HEK293 (cell line): Measurements from ENCODE around the gene OCIAD1.
"Not testable (repeated sequence)": the region's sequence is repeated elsewhere in the genome, so short reads cannot be mapped to it uniquely, and the experiment has no call there.

ENCODE experiments used
- CTCF ChIA-PET: fragments of 350-600 bp; formaldehyde crosslinking; extraction: SDS; loops from one replicate; lab custom pipeline; 2021; ENCODE audit warnings: antibody characterized with exemption; lab: Yijun Ruan, JAX
- POLR2A ChIA-PET: fragments of 300-600 bp; formaldehyde crosslinking; extraction: SDS; loops from one replicate; lab custom pipeline; 2020; ENCODE audit warnings: antibody characterized with exemption, inconsistent platforms; lab: Yijun Ruan, JAX
- H3K27ac ChIP-seq: fragments of 200-500 bp; sonication (Bioruptor generic); 2 replicates; pipeline ENCODE4 v1.5.1; 2014; ENCODE audit warnings: low read depth, low read length, control low read depth, inconsistent platforms; ENCODE audit errors: extremely low read depth
- H3K36me3 ChIP-seq, 2 experiments: fragments of 200-500 bp in 1 of 2; sonication (Bioruptor generic) in 1 of 2; 1 replicate in 1 of 2; 2 replicates in 1 of 2; pipeline ENCODE4 v1.5.1; 2014 to 2017; ENCODE audit warnings: inconsistent platforms in 2 of 2, low read length in 2 of 2; ENCODE audit not compliant: control insufficient read depth in 2 of 2, insufficient read depth in 1 of 2
- H3K4me1 ChIP-seq: fragments of 200-500 bp; sonication (Bioruptor generic); 2 replicates; pipeline ENCODE4 v1.5.1; 2014; ENCODE audit warnings: mild to moderate bottlenecking, low read length, inconsistent platforms; ENCODE audit not compliant: control insufficient read depth, insufficient read depth
- H3K4me3 ChIP-seq: 2 replicates; pipeline ENCODE4 v1.5.1; 2011; ENCODE audit warnings: low read depth, mild to moderate bottlenecking, control low read depth, low read length, moderate library complexity
- H3K9me3 ChIP-seq: fragments of 200-500 bp; sonication (Bioruptor generic); 2 replicates; pipeline ENCODE4 v1.5.1; 2014; ENCODE audit warnings: low read depth, low read length, inconsistent platforms; ENCODE audit not compliant: control insufficient read depth, insufficient read depth
- HOXC10 ChIP-seq: sonication (generic); formaldehyde crosslinking; IDR thresholded peaks from 2 replicates; pipeline ENCODE4 v1.8.1; 2023; ENCODE audit warnings: mild to moderate bottlenecking, missing genetic modification reagents
- ZIC2 ChIP-seq: fragments of 450-650 bp; formaldehyde crosslinking; IDR thresholded peaks from 2 replicates; pipeline ENCODE4 v1.5.1; 2016; ENCODE audit warnings: missing biosample characterization, missing genetic modification characterization
- ZNF112 ChIP-seq: fragments of 450-650 bp; formaldehyde crosslinking; IDR thresholded peaks from 2 replicates; pipeline ENCODE4 v1.5.0; 2017; ENCODE audit warnings: missing biosample characterization, missing genetic modification characterization
- ZNF133 ChIP-seq: fragments of 450-650 bp; formaldehyde crosslinking; IDR thresholded peaks from 2 replicates; pipeline ENCODE4 v1.5.1; 2016; ENCODE audit warnings: missing biosample characterization, missing genetic modification characterization
- ZNF146 ChIP-seq: fragments of 450-650 bp; formaldehyde crosslinking; IDR thresholded peaks from 2 replicates; pipeline ENCODE4 v1.5.1; 2016; ENCODE audit warnings: missing biosample characterization, missing genetic modification characterization
- ZNF341 ChIP-seq: fragments of 450-650 bp; formaldehyde crosslinking; IDR thresholded peaks from 2 replicates; pipeline ENCODE4; 2016; ENCODE audit warnings: low read depth, missing biosample characterization, missing genetic modification characterization
- ZNF404 ChIP-seq: fragments of 450-650 bp; formaldehyde crosslinking; IDR thresholded peaks from 2 replicates; pipeline ENCODE4 v1.5.1; 2017; ENCODE audit warnings: missing biosample characterization, missing genetic modification characterization
- ZNF548 ChIP-seq: fragments of 450-650 bp; formaldehyde crosslinking; IDR thresholded peaks from 2 replicates; pipeline ENCODE4 v1.5.1; 2016; ENCODE audit warnings: missing biosample characterization, missing genetic modification characterization
- ZNF558 ChIP-seq: fragments of 450-650 bp; formaldehyde crosslinking; IDR thresholded peaks from 2 replicates; pipeline ENCODE4 v1.5.1; 2016; ENCODE audit warnings: missing biosample characterization, missing genetic modification characterization
- ZXDB ChIP-seq: fragments of 450-650 bp; formaldehyde crosslinking; IDR thresholded peaks from 2 replicates; pipeline ENCODE4 v1.5.1; 2016; ENCODE audit warnings: missing biosample characterization, missing genetic modification characterization
- TF ChIP-seq, protein P1 (sequence below): fragments of 450-650 bp; formaldehyde crosslinking; IDR thresholded peaks from 2 replicates; pipeline ENCODE4 v1.5.1; 2016; ENCODE audit warnings: missing biosample characterization, missing genetic modification characterization

The OCIAD1 gene

GRCh38 chr4:48841045-48841827 lies 10.3 kb downstream of the OCIAD1 start:
- peak; percentile 30; the same call in 1 of the 2 replicates for TF ChIP-seq ZIC2 (tag by site-specific recombination)
- TF ChIP-seq ZNF548 = no peak
- TF ChIP-seq, protein P1, sequence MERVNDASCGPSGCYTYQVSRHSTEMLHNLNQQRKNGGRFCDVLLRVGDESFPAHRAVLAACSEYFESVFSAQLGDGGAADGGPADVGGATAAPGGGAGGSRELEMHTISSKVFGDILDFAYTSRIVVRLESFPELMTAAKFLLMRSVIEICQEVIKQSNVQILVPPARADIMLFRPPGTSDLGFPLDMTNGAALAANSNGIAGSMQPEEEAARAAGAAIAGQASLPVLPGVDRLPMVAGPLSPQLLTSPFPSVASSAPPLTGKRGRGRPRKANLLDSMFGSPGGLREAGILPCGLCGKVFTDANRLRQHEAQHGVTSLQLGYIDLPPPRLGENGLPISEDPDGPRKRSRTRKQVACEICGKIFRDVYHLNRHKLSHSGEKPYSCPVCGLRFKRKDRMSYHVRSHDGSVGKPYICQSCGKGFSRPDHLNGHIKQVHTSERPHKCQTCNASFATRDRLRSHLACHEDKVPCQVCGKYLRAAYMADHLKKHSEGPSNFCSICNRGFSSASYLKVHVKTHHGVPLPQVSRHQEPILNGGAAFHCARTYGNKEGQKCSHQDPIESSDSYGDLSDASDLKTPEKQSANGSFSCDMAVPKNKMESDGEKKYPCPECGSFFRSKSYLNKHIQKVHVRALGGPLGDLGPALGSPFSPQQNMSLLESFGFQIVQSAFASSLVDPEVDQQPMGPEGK = no peak
- TF ChIP-seq ZXDB = no peak

GRCh38 chr4:48844843-48845242 lies 14.0 kb downstream of the OCIAD1 start:
- no peak for TF ChIP-seq ZNF558 (tag by site-specific recombination)
- TF ChIP-seq ZNF341 (tag by site-specific recombination) = no peak
- no peak for TF ChIP-seq ZNF112 (tag by site-specific recombination)
- Histone ChIP-seq H3K9me3 (no peaks in the 10 kb centered on the region), H3K4me3 (no peak overlapping the region), H3K36me3 (peaks cover 3 to 81% of the 10 kb centered on the region in 2 experiments; a peak in 1 of 3 replicates), H3K4me1 (no peaks in the 10 kb centered on the region), H3K27ac (no peak overlapping the region)
- CTCF ChIA-PET = no interaction called here
- POLR2A ChIA-PET = no interaction called here

More at GRCh38 chr4:48841045-48841827, 10.3 kb downstream of the OCIAD1 start:
- ChIA-PET CTCF (no interaction called here), POLR2A (no interaction called here)
- peaks cover 9 to 90% of the 10 kb centered on the region in 2 experiments; a peak in 2 of 3 replicates for H3K36me3 ChIP-seq
- H3K4me3 ChIP-seq = no peak overlapping the region
- no peaks in the 10 kb centered on the region for H3K9me3 ChIP-seq
- no peak overlapping the region for H3K27ac ChIP-seq
- H3K4me1 ChIP-seq = no peaks in the 10 kb centered on the region

DNA sequence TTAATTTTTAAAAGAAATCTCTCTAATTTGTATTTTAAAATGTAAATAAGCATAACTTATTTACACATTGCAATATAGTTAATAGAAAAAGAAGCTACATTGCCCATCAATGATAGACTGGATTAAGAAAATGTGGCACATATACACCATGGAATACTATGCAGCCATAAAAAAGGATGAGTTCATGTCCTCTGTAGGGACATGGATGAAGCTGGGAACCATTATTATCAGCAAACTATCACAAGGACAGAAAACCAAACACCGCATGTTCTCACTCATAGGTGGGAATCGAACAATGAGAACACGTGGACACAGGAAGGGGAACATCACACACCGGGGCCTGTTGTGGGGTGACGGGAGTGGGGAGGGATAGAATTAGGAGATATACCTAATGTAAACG lies 17.9 kb downstream of the OCIAD1 start:
- peaks cover 16 to 78% of the 10 kb centered on the region in 2 experiments for H3K36me3 ChIP-seq
- H3K27ac ChIP-seq, POLR2A ChIA-PET, H3K4me1 ChIP-seq, H3K4me3 ChIP-seq, H3K9me3 ChIP-seq: not testable (repeated sequence)
- peak; percentile 89 for TF ChIP-seq ZNF146
- CTCF ChIA-PET = interaction anchor here (0.7 kb wide), 1 partner anchor 316 kb away, joined by 3 read pairs; no protein-coding TSS in a partner anchor

DNA sequence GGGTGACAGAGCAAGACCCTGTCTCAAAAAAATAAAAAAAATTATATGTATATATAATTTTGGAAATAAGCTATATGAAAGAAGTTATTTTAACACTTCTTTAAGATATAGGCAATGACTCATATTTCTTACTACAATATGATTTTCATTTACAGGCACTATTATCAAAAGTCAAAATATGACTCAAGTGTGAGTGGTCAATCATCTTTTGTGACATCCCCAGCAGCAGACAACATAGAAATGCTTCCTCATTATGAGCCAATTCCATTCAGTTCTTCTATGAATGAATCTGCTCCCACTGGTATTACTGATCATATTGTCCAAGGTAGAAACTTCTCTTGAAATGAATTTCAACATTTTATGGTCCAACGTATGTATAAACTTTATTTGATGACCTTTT lies 20.8 kb downstream of the OCIAD1 start:
- Histone ChIP-seq H3K4me3 (no peak overlapping the region), H3K36me3 (peaks cover 25 to 71% of the 10 kb centered on the region in 2 experiments), H3K4me1 (no peaks in the 10 kb centered on the region), H3K9me3 (no peaks in the 10 kb centered on the region), H3K27ac (no peak overlapping the region)
- 0 out of 2 replicates have a peak, but pooled peaks have one; percentile 35 for TF ChIP-seq ZNF133 (tag by site-specific recombination)
- no peak for TF ChIP-seq HOXC10 (CRISPR knock-in tag)
- CTCF ChIA-PET = no interaction called here
- POLR2A ChIA-PET = no interaction called here

- Histone ChIP-seq H3K9me3 (no peaks in the 10 kb centered on the region), H3K36me3 (peaks cover 39 to 74% of the 10 kb centered on the region in 2 experiments), H3K27ac (no peak overlapping the region), H3K4me3 (no peak overlapping the region), H3K4me1 (no peaks in the 10 kb centered on the region)
- CTCF ChIA-PET = no interaction called here
- POLR2A ChIA-PET = no interaction called here
- TF ChIP-seq ZNF404 (tag by site-specific recombination) = no peak
Observed at GRCh38 chr4:48853604-48854394, 22.9 kb downstream of the OCIAD1 start.
